Measurements from ENCODE around the gene FAM53B.
"Not testable (repeated sequence)": the region's sequence is repeated elsewhere in the genome, so short reads cannot be mapped to it uniquely, and the experiment has no call there.

Gene FAM53B

DNA sequence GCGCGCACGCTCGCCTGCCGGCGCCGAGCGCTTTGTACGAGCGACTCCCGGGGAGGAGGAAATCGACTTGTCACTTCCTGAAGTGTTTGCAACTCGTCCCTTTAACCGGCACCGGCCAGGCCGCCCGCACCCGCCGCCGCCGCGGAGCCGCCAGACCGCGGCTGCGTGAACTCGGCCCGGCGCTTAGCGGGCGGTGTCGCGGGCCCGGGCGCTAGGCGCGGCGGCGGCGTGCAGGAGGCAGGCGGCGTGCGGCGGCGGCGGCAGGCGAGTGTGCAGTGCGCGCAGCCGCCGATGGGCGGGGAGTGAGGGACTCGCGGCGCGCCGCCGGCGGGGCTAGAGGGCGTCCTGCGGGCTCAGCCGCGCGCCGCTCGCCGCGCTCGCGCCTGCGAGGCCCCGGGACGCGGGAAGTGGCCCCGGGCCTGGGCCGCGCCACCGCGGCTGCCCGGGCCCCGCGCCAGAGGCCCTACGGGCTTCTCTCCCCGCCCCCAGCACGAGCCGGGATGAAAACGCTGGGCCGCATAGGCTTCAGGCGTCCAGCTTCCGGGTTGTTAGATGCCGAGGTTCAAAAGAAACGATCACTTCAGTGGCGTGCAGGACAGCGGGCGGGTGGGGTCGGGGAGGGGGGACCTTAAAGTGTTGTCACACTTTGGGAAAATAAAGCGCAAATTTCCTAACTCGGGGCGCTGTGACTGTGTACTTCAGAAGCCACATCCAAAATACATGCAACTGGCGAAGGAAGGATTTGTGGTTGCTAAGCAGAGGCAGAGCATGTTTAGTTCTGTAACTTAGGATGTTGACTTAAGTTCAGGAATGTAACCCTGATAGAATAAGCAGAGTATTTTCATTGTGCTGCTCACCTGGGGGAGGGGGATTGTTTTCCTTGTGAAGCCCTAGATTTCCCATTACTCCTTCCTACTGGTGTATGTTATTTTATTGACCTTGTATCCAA lies at the start of gene FAM53B:
FAM53B (minus strand) TSS at position 277 of the 949 bp plus-strand sequence. CDS start 37,665 bp downstream, outside the sequence.
- DNase-seq (ENCODE audit: low read depth in 2 of 2) = peak; percentile 54 to 64

DNA sequence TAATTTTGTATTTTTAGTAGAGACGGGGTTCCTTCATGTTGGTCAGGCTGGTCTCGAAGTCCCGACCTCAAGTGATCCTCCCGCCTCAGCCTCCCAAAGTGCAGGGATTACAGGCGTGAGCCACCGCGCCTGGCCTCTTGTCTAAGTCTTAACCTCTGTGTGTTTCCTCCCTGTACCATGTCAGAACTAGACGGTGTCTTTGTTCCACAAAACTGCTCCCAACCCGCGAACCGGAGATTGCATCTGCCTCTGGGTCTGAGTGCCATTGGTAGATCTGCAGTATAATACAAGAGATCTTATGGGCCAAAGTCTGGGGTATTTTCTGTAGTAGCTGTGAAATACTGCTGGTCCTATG lies 48.8 kb upstream of the FAM53B start:
- DNase-seq (ENCODE audit: low read depth in 2 of 2) = no peak

DNA sequence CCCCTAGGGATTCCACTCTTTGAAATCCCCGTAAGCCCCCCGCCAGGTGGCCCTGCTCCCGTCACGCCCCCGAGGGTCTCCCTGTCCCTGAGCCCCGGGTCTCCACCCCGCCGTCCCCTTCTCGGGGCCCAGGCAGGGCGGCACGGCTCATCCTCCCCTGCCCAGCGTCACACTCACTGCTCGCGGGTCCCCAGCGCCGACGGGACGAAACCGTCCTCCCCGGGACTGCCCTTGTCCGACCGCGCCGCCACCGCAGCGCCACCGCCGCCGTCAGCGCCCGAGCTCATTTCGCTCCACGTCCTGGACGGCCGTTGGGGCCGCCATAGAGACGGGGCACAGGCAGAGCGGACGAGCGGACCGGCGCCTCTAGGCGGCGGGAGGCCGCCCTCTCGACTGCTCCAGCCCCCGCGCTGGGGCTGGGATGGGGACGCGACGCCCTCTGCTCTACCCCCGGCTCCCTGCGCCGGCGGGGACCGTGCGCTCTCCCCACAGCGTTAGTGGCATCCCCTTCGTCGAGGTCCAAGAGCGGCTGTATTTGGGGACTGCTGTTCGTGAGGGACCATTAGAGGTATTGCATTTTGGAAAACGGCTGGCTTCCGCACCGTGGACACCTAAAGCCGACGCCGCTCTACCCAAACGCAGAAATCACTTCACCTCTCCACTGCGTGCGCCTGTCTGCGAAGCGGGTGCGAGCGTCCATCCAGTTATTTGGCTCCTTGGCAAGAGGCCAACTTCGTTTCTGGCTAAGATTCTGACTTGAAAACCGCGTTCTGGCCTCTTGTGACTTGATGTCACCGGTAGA lies 47.6 kb upstream of the FAM53B start, which contains the start of gene EEF1AKMT2:
EEF1AKMT2 (minus strand) TSS at position 341 of the 802 bp plus-strand sequence; CDS start at position 287, 54 bp downstream.
- DNase-seq (ENCODE audit: low read depth in 2 of 2) = peak; percentile 63 to 64

GRCh38 chr10:124782900-124783299 lies 38.7 kb upstream of the FAM53B start:
- not testable (repeated sequence) for DNase-seq (ENCODE audit: low read depth in 2 of 2)

GRCh38 chr10:124768791-124769190 lies 24.6 kb upstream of the FAM53B start:
- DNase-seq (ENCODE audit: low read depth in 2 of 2) = no peak

DNA sequence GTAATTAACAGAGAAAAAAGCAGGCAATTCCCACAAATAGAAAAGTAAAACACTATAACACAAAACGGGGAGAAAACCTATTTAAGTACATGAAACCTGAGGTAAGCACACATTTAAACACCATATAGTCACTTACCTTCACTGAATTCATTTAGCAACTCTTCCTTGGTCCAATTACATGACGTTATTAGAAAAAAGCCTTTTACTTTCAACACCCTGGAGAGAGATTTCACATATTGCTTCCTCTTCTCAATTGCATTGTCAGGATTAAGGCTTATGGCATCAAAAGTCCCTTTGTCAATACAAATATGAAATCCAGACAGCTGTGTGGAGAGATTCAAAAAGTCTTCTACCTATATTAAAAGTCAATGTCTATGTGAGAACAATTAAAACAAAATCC lies 21.1 kb upstream of the FAM53B start:
- no peak for DNase-seq (ENCODE audit: low read depth in 2 of 2)

- no peak for DNase-seq (ENCODE audit: low read depth in 2 of 2)
These were observed 19.1 kb upstream of the FAM53B start for GRCh38 chr10:124763267-124763666.

DNA sequence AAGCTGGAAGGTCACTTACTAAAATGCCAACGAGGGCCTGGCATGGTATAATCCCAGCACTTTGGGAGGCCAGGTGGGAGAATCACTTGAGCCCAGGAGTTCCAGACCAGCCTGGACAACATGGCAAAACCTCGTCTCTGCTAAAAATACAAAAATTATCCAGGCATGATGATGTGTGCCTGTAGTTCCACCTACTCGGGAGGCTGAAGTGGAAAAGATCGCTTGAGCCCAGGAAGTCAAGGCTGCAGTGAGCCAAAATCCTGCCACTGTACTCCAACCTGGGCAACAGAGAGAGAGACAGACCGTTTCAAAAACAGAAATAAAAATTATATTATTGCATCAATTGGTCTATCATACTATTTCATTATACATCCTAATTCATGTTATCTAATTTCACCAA lies 18.1 kb upstream of the FAM53B start:
- DNase-seq (ENCODE audit: low read depth in 2 of 2) = no peak

- DNase-seq (ENCODE audit: low read depth in 2 of 2) = no peak
These were observed 12.2 kb upstream of the FAM53B start for GRCh38 chr10:124756156-124756903.

- no peak for DNase-seq (ENCODE audit: low read depth in 2 of 2)
These were observed 11.4 kb upstream of the FAM53B start for GRCh38 chr10:124755581-124755980.

- DNase-seq (ENCODE audit: low read depth in 2 of 2) = no peak
These were observed 10.0 kb upstream of the FAM53B start for GRCh38 chr10:124754227-124754626.

- DNase-seq (ENCODE audit: low read depth in 2 of 2) = no peak
These were observed 4.9 kb upstream of the FAM53B start for GRCh38 chr10:124748953-124749645.

- no peak for DNase-seq (ENCODE audit: low read depth in 2 of 2)
These were observed 4.0 kb upstream of the FAM53B start for GRCh38 chr10:124748166-124748565.

DNA sequence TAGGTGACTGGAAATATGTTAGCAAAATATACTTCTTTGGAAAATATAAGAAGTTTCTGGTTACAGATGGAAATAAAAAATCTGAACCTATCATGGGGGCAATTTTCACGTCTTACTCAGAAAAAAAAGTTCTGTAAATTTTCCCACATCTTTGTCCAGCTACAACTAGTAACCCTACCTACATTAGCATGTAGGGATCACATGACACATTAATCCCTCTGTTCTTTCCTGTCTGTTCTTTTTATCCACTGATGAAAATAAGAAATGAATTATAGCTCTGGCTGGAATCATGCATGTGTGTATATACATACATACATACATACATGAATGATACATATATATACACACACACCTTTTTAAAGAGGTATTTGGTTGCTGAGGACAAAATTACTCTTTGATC lies 3.6 kb upstream of the FAM53B start:
- DNase-seq (ENCODE audit: low read depth in 2 of 2) = no peak

DNA sequence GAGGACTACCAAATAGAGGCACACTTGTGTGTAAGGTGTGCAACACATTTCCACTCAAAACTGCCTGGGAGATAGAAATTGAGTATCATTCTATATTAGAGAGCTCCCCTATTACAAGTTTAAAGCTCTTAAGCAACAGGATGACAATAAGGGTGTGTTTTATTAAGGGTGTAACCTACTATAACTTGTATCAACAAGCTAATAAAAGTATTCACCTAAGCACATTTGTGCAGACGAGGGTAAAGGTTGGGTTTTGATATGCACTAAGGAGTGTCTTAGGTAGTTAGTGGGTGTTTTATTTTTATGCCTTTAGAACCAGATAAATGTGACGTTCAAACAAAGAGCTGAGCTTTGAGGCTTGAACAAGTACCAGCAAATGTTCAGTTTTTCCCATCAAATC lies 2.8 kb upstream of the FAM53B start:
- DNase-seq (ENCODE audit: low read depth in 2 of 2) = no peak

GRCh38 chr10:124746447-124746846 lies 2.3 kb upstream of the FAM53B start:
- not testable (repeated sequence) for DNase-seq (ENCODE audit: low read depth in 2 of 2)

DNA sequence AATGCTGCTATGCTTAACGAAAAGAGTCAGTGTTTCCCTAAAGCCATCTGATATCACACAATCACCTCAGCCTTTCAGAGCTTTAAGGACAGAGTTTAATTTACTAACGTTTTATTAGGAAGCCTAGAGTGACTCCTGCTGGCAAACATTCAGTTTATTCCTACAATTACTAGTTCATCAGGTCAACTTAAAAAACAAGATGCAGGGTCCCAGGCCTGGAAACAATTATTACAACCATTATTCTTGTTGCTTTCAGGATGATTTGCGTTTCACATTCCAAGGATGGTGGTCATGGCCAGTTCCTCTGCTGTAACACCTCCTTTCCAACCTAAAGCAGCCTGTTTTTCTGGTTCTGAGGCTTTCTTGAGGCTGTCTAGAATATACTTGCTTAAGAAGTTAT lies 1.5 kb upstream of the FAM53B start:
- DNase-seq (ENCODE audit: low read depth in 2 of 2) = no peak

- DNase-seq (ENCODE audit: low read depth in 2 of 2) = no peak
These were observed 1.1 kb upstream of the FAM53B start for GRCh38 chr10:124745252-124745651.

DNA sequence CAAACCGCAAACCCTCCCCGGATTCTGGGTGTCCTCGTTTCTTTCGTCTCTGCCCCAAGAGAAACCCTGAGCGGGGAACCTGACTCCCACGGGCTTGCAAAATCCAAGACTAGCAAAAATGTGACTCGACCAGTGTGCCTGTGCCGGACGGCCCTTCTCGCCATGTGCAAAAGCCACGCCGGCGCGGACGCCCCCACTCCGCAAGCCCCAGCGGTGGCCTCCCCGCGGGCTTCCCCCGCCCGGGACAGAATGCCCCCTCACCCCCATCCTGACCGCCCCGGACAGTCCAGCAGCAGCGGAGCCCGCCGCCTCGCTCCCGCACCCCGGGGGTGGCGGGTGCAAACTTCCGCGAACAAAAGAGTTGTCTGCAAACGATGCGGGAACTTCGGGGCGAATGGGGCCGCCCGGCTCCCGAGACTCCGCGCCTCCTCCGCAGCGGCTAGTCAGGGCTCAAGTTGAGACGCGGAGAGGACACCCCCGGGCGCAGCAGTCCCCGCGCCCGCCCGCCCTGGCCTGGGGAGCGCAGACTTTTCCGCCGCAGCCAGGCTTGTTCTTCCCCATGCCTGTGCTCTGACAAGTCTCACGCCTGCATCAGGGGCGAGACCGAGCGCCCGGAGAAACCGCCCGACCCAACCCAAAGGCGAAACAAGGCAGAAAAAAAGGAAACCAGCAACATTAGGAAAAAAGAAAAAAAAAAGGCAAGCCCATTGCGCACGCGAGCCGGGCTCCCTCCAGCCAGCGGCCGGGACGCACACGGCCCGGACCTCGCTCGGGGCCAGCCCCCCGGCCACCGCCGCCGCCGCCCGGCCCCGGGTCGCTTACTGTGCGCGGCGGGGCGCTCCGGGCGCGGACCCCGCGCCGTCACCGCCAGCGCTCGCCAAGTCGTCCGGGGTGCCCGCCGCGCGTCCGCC lies 732 bp downstream of the FAM53B start:
- no peak for DNase-seq (ENCODE audit: low read depth in 2 of 2)

Data from stimulated activated CD8-positive, alpha-beta memory T cell treated with anti-CD3 and anti-CD28 coated beads, Interleukin-7, amount 100 ng/mL, for 1 hour (primary cell).